IPS-NIHi11 (cell line): ENCODE results near the gene DIP2C.

Experiments
- DNase-seq: peaks from one replicate; pipeline ENCODE4 v3.0.0; 2012; ENCODE audit warnings: mixed read lengths, low spot score

DIP2C gene

GRCh38 chr10:224571-224970 is 464.9 kb downstream of the DIP2C start:
- no peak for DNase-seq
